H9 (cell line): ENCODE results near the gene NF1. TPM values are rescaled to one million over a fixed set of nuclear protein-coding genes. Genes with fewer than 3 reads are reported as not detected.

ENCODE experiments used
- DNase-seq: peaks from one replicate; pipeline ENCODE4 v3.0.0-alpha.2; 2017
- H2AFZ ChIP-seq: one replicate; pipeline ENCODE4 v1.6.1; 2013; ENCODE audit warnings: mild to moderate bottlenecking, low read length, control low read depth, moderate library complexity
- H2AK5ac ChIP-seq: 2 replicates; pipeline ENCODE4 v1.6.1; 2013; ENCODE audit warnings: low read length, control low read depth, mixed read lengths; ENCODE audit not compliant: insufficient read length
- H2BK120ac ChIP-seq: one replicate; pipeline ENCODE4 v1.6.1; 2013; ENCODE audit warnings: low read depth, mild to moderate bottlenecking, low read length, control low read depth, inconsistent platforms; ENCODE audit not compliant: poor library complexity, severe bottlenecking
- H2BK12ac ChIP-seq: 2 replicates; pipeline ENCODE4 v1.6.1; 2013; ENCODE audit warnings: low read length, control low read depth, mixed read lengths, low read depth; ENCODE audit not compliant: insufficient read length
- H2BK15ac ChIP-seq: 2 replicates; pipeline ENCODE4 v1.6.1; 2013; ENCODE audit warnings: low read depth, low read length, control low read depth
- H2BK20ac ChIP-seq: one replicate; pipeline ENCODE4 v1.6.1; 2013; ENCODE audit warnings: low read depth, mild to moderate bottlenecking, low read length, control low read depth, inconsistent platforms; ENCODE audit not compliant: poor library complexity, severe bottlenecking
- H2BK5ac ChIP-seq: 2 replicates; pipeline ENCODE4 v1.6.1; 2013; ENCODE audit warnings: low read length, control low read depth, mixed read lengths; ENCODE audit not compliant: insufficient read length
- H3K14ac ChIP-seq: 2 replicates; pipeline ENCODE4 v1.6.1; 2013; ENCODE audit warnings: low read length, control low read depth; ENCODE audit not compliant: insufficient read depth
- H3K18ac ChIP-seq: 2 replicates; pipeline ENCODE4 v1.6.1; 2013; ENCODE audit warnings: low read depth, mild to moderate bottlenecking, mixed read lengths, low read length, control low read depth; ENCODE audit not compliant: insufficient read length
- H3K23ac ChIP-seq: 2 replicates; pipeline ENCODE4 v1.6.1; 2013; ENCODE audit warnings: low read length, control low read depth, mixed read lengths, low read depth; ENCODE audit not compliant: insufficient read length
- H3K23me2 ChIP-seq: 2 replicates; pipeline ENCODE4 v1.6.1; 2013; ENCODE audit warnings: low read depth, mild to moderate bottlenecking, mixed read lengths, low read length, control low read depth; ENCODE audit not compliant: insufficient read length, poor library complexity, severe bottlenecking
- H3K27ac ChIP-seq: 2 replicates; pipeline ENCODE4 v1.5.1; 2013; ENCODE audit warnings: low read length, control low read depth, mixed read lengths, low read depth; ENCODE audit not compliant: insufficient read length
- H3K27me3 ChIP-seq: 2 replicates; pipeline ENCODE4 v1.6.1; 2013; ENCODE audit warnings: low read length, control low read depth, inconsistent platforms; ENCODE audit not compliant: insufficient read depth
- H3K4ac ChIP-seq: 2 replicates; pipeline ENCODE4 v1.6.1; 2013; ENCODE audit warnings: low read depth, mild to moderate bottlenecking, control low read depth, inconsistent platforms, low read length, moderate library complexity
- H3K4me1 ChIP-seq: 2 replicates; pipeline ENCODE4 v1.6.1; 2013; ENCODE audit warnings: low read length, control low read depth, inconsistent platforms; ENCODE audit not compliant: insufficient read depth
- H3K4me2 ChIP-seq: 2 replicates; pipeline ENCODE4 v1.6.1; 2013; ENCODE audit warnings: low read length, control low read depth, mixed read lengths; ENCODE audit not compliant: insufficient read length, insufficient read depth
- H3K56ac ChIP-seq: 2 replicates; pipeline ENCODE4 v1.6.1; 2013; ENCODE audit warnings: low read depth, mild to moderate bottlenecking, mixed read lengths, low read length, control low read depth; ENCODE audit not compliant: insufficient read length
- H3K79me1 ChIP-seq: 2 replicates; pipeline ENCODE4 v1.6.1; 2013; ENCODE audit warnings: low read depth, mild to moderate bottlenecking, moderate library complexity, low read length, control low read depth, inconsistent platforms; ENCODE audit not compliant: insufficient read depth, poor library complexity, severe bottlenecking
- H3K79me2 ChIP-seq: 2 replicates; pipeline ENCODE4 v1.6.1; 2013; ENCODE audit warnings: low read length, control low read depth, inconsistent platforms; ENCODE audit not compliant: insufficient read depth
- H3K9ac ChIP-seq: 2 replicates; pipeline ENCODE4 v1.6.1; 2013; ENCODE audit warnings: low read length, control low read depth, mixed read lengths; ENCODE audit not compliant: insufficient read length; ENCODE audit errors: extremely low read depth
- H3K9me3 ChIP-seq: one replicate; pipeline ENCODE4 v1.6.1; 2013; ENCODE audit warnings: low read depth, low read length, inconsistent platforms; ENCODE audit not compliant: control insufficient read depth
- H3T11ph ChIP-seq: one replicate; pipeline ENCODE4 v1.6.1; 2013; ENCODE audit warnings: mild to moderate bottlenecking, low read length, control low read depth, inconsistent platforms
- H4K20me1 ChIP-seq: one replicate; pipeline ENCODE4 v1.6.1; 2013; ENCODE audit not compliant: control insufficient read depth, insufficient read length, insufficient read depth
- H4K5ac ChIP-seq: 2 replicates; pipeline ENCODE4 v1.6.1; 2013; ENCODE audit warnings: low read depth, mild to moderate bottlenecking, mixed read lengths, low read length, control low read depth; ENCODE audit not compliant: insufficient read length
- H4K8ac ChIP-seq: replicated peaks from 2 replicates; pipeline ENCODE4 v1.6.1; 2013; ENCODE audit warnings: low read length, control low read depth, mixed read lengths, low read depth; ENCODE audit not compliant: insufficient read length
- H4K91ac ChIP-seq: 2 replicates; pipeline ENCODE4 v1.6.1; 2013; ENCODE audit warnings: low read depth, mild to moderate bottlenecking, moderate library complexity, mixed read lengths, low read length, control low read depth; ENCODE audit not compliant: insufficient read length
- H3K27ac Mint-ChIP-seq, 3 experiments: 2 replicates in 2 of 3; 3 replicates in 1 of 3; pipeline ENCODE4 v1.8.0; 2020 to 2021; ENCODE audit warnings: mixed read lengths in 3 of 3, mild to moderate bottlenecking in 1 of 3, moderate library complexity in 1 of 3
- H3K27me3 Mint-ChIP-seq: 2 replicates; pipeline ENCODE4 v1.8.0; 2021; ENCODE audit warnings: low read depth, mild to moderate bottlenecking, moderate library complexity, mixed read lengths
- H3K36me3 Mint-ChIP-seq, 3 experiments: 2 replicates in 2 of 3; 3 replicates in 1 of 3; pipeline ENCODE4 v1.8.0; 2020 to 2021; ENCODE audit warnings: low read depth in 3 of 3, mixed read lengths in 3 of 3; ENCODE audit not compliant: insufficient read depth in 1 of 3
- H3K4me1 Mint-ChIP-seq, 2 experiments: 2 replicates each; pipeline ENCODE4 v1.8.0; 2020; ENCODE audit warnings: mixed read lengths in 2 of 2
- H3K4me3 Mint-ChIP-seq, 2 experiments: 2 replicates in 1 of 2; 3 replicates in 1 of 2; pipeline ENCODE4 v1.8.0; 2020 to 2021; ENCODE audit warnings: mild to moderate bottlenecking in 2 of 2, mixed read lengths in 2 of 2, moderate library complexity in 1 of 2
- H3K9me3 Mint-ChIP-seq, 2 experiments: 2 replicates in 1 of 2; 3 replicates in 1 of 2; pipeline ENCODE4 v1.8.0; 2020; ENCODE audit warnings: mild to moderate bottlenecking in 2 of 2, mixed read lengths in 2 of 2, moderate library complexity in 1 of 2
- CTCF ChIP-seq: fragments of 200-600 bp; sonication (generic); conservative IDR thresholded peaks from 3 replicates; pipeline ENCODE4 v1.8.0; 2021; ENCODE audit warnings: antibody characterized with exemption, mild to moderate bottlenecking
- WGBS: extraction: QIAGEN DNeasy Blood & Tissue Kit; methylation state at CpG from one replicate; pipeline ENCODE4 v1.1.7; 2013; ENCODE audit warnings: missing lambda C conversion rate, low lambda C conversion rate, mixed read lengths; ENCODE audit not compliant: insufficient read length; ENCODE audit errors: extremely low coverage; 5-methylcytosine and 5-hydroxymethylcytosine counted together
- total RNA-seq: library from RNA; stranded (reverse); gene quantifications from 2 replicates; pipeline ENCODE4 v1.2.1, GENCODE V29; 2021

NF1 gene
- total RNA-seq, 1 experiment from 2014 or later, result 38.1 TPM

- H3K4me2 ChIP-seq, result no peak overlapping the region
- no peak overlapping the region for H3K14ac ChIP-seq
- H3K9me3 Mint-ChIP-seq, result peaks cover 0 to 3% of the 10 kb centered on the region in 2 experiments; a peak in 1 of 5 replicates
- peaks cover 2% of the 10 kb centered on the region; the same call in 1 of the 2 replicates for H3K79me2 ChIP-seq
- no peak overlapping the region for H3K23ac ChIP-seq
- no CpG with 5 or more reads among the region's 1 CpG for WGBS
- H3K79me1 ChIP-seq, result no peaks in the 10 kb centered on the region
- no peak overlapping the region for H3T11ph ChIP-seq
- no peak overlapping the region for H2BK120ac ChIP-seq
- no peak overlapping the region for H4K5ac ChIP-seq
- H2BK12ac ChIP-seq, result no peak overlapping the region
- H4K91ac ChIP-seq, result no peak overlapping the region
- H2BK5ac ChIP-seq, result no peak overlapping the region
- H3K4me1 Mint-ChIP-seq, result peaks cover 6 to 7% of the 10 kb centered on the region in 2 experiments
- no peak overlapping the region for H2BK15ac ChIP-seq
- H4K20me1 ChIP-seq, result no peaks in the 10 kb centered on the region
- H3K18ac ChIP-seq, result no peak overlapping the region
- no peak overlapping the region for H2BK20ac ChIP-seq
- H3K9me3 ChIP-seq, result no peaks in the 10 kb centered on the region
- no peak overlapping the region for H2AFZ ChIP-seq
- H4K8ac ChIP-seq, result no peak overlapping the region
- H3K4ac ChIP-seq, result no peak overlapping the region
- no peak overlapping the region for H3K9ac ChIP-seq
- no peak for TF ChIP-seq CTCF
- no peaks in the 10 kb centered on the region for H3K4me1 ChIP-seq
- H3K36me3 Mint-ChIP-seq, result peaks cover 0 to 19% (median 7%) of the 10 kb centered on the region in 3 experiments; a peak in 6 of 7 replicates
- H3K27ac Mint-ChIP-seq, result no peak overlapping the region
- no peaks in the 10 kb centered on the region for H3K27me3 ChIP-seq
- H2AK5ac ChIP-seq, result no peak overlapping the region
- no peaks in the 10 kb centered on the region for H3K23me2 ChIP-seq
- no peak overlapping the region for H3K27ac ChIP-seq
- no peak overlapping the region for H3K4me3 Mint-ChIP-seq
- H3K27me3 Mint-ChIP-seq, result no peaks in the 10 kb centered on the region; the same call in 1 of the 2 replicates
- H3K56ac ChIP-seq, result no peak overlapping the region
- no peak for DNase-seq
These were observed 57.5 kb downstream of the NF1 start for GRCh38 chr17:31152271-31152670.
